Peyer's patch (tissue), 4 donors: ENCODE data around the gene L3MBTL4.

Experiments
- POLR2A ChIP-seq, 2 donors: fragments of 450-650 bp; IDR thresholded peaks; one replicate each; pipeline ENCODE4 v1.5.1; 2017; ENCODE audit warnings: antibody characterized with exemption in 2 of 2, mild to moderate bottlenecking in 2 of 2, moderate library complexity in 2 of 2
- TF ChIP-seq, protein P1 (sequence below), 6 experiments: fragments of 450-650 bp in 4 of 6; fragments of 200-600 bp in 2 of 6; sonication (generic) in 1 of 6; IDR thresholded peaks; one replicate each; pipeline ENCODE4 v1.5.1; 2017 to 2019; ENCODE audit warnings: antibody characterized with exemption in 6 of 6, mild to moderate bottlenecking in 3 of 6, moderate library complexity in 1 of 6

DNA sequence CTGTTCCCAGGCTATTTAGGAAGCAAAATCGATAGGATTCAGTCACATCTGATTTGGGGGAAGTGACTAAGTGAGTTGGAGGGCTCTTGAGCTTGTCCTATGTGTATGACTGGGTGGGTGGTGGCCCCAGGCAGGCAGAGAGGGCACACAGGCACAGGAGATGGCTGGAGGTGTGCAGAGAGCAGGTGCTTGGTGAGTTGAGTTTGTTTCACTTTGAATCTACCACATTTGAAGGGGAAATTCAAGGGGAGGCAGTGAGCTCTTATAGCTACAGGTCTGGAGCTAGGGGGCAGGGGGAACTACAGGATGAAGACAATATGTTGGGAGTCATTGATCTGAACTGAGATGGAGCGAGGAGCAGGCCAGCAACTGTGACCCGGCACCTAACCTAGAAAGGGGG, 476.9 kb downstream of the L3MBTL4 start:
- TF ChIP-seq, protein P1, sequence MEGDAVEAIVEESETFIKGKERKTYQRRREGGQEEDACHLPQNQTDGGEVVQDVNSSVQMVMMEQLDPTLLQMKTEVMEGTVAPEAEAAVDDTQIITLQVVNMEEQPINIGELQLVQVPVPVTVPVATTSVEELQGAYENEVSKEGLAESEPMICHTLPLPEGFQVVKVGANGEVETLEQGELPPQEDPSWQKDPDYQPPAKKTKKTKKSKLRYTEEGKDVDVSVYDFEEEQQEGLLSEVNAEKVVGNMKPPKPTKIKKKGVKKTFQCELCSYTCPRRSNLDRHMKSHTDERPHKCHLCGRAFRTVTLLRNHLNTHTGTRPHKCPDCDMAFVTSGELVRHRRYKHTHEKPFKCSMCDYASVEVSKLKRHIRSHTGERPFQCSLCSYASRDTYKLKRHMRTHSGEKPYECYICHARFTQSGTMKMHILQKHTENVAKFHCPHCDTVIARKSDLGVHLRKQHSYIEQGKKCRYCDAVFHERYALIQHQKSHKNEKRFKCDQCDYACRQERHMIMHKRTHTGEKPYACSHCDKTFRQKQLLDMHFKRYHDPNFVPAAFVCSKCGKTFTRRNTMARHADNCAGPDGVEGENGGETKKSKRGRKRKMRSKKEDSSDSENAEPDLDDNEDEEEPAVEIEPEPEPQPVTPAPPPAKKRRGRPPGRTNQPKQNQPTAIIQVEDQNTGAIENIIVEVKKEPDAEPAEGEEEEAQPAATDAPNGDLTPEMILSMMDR (IDR thresholded peaks at IDR 0.05) = no peak
- no peak for TF ChIP-seq POLR2A (IDR thresholded peaks at IDR 0.05)
